HEK293 (cell line): ENCODE results near the gene TTC39A.
A peak's percentile ranks its signal among the peaks of the same experiment; 100 is the strongest.

Experiments used
- CTCF ChIA-PET: fragments of 350-600 bp; formaldehyde crosslinking; extraction: SDS; loops from one replicate; lab custom pipeline; 2021; ENCODE audit warnings: antibody characterized with exemption; lab: Yijun Ruan, JAX
- POLR2A ChIA-PET: fragments of 300-600 bp; formaldehyde crosslinking; extraction: SDS; loops from one replicate; lab custom pipeline; 2020; ENCODE audit warnings: antibody characterized with exemption, inconsistent platforms; lab: Yijun Ruan, JAX
- H3K27ac ChIP-seq: fragments of 200-500 bp; sonication (Bioruptor generic); 2 replicates; pipeline ENCODE4 v1.5.1; 2014; ENCODE audit warnings: low read depth, low read length, control low read depth, inconsistent platforms; ENCODE audit errors: extremely low read depth
- H3K36me3 ChIP-seq, 2 experiments: fragments of 200-500 bp in 1 of 2; sonication (Bioruptor generic) in 1 of 2; 1 replicate in 1 of 2; 2 replicates in 1 of 2; pipeline ENCODE4 v1.5.1; 2014 to 2017; ENCODE audit warnings: inconsistent platforms in 2 of 2, low read length in 2 of 2; ENCODE audit not compliant: control insufficient read depth in 2 of 2, insufficient read depth in 1 of 2
- H3K4me1 ChIP-seq: fragments of 200-500 bp; sonication (Bioruptor generic); 2 replicates; pipeline ENCODE4 v1.5.1; 2014; ENCODE audit warnings: mild to moderate bottlenecking, low read length, inconsistent platforms; ENCODE audit not compliant: control insufficient read depth, insufficient read depth
- H3K4me3 ChIP-seq: 2 replicates; pipeline ENCODE4 v1.5.1; 2011; ENCODE audit warnings: low read depth, mild to moderate bottlenecking, control low read depth, low read length, moderate library complexity
- H3K9me3 ChIP-seq: fragments of 200-500 bp; sonication (Bioruptor generic); 2 replicates; pipeline ENCODE4 v1.5.1; 2014; ENCODE audit warnings: low read depth, low read length, inconsistent platforms; ENCODE audit not compliant: control insufficient read depth, insufficient read depth
- ATF2 ChIP-seq: fragments of 450-650 bp; formaldehyde crosslinking; IDR thresholded peaks from 2 replicates; pipeline ENCODE4 v1.5.1; 2016; ENCODE audit warnings: missing biosample characterization, missing genetic modification characterization, low read depth
- PRDM10 ChIP-seq: fragments of 450-650 bp; formaldehyde crosslinking; IDR thresholded peaks from 2 replicates; pipeline ENCODE4 v1.5.1; 2016; ENCODE audit warnings: missing biosample characterization, missing genetic modification characterization
- REPIN1 ChIP-seq: fragments of 450-650 bp; formaldehyde crosslinking; IDR thresholded peaks from 2 replicates; pipeline ENCODE4 v1.5.1; 2017; ENCODE audit warnings: missing biosample characterization, missing genetic modification characterization, low read depth
- SP2 ChIP-seq: fragments of 450-650 bp; formaldehyde crosslinking; IDR thresholded peaks from 2 replicates; pipeline ENCODE4 v1.5.1; 2016; ENCODE audit warnings: missing biosample characterization, missing genetic modification characterization
- ZBTB6 ChIP-seq: fragments of 450-650 bp; formaldehyde crosslinking; IDR thresholded peaks from 2 replicates; pipeline ENCODE4 v1.5.1; 2017; ENCODE audit warnings: missing biosample characterization, missing genetic modification characterization
- ZNF121 ChIP-seq: fragments of 450-650 bp; formaldehyde crosslinking; IDR thresholded peaks from 2 replicates; pipeline ENCODE4 v1.5.1; 2016; ENCODE audit warnings: missing biosample characterization, missing genetic modification characterization
- ZNF148 ChIP-seq: fragments of 450-650 bp; formaldehyde crosslinking; IDR thresholded peaks from 2 replicates; pipeline ENCODE4 v1.5.0; 2017; ENCODE audit warnings: missing biosample characterization, missing genetic modification characterization, borderline replicate concordance
- ZNF157 ChIP-seq: fragments of 450-650 bp; formaldehyde crosslinking; IDR thresholded peaks from 2 replicates; pipeline ENCODE4 v1.5.1; 2016; ENCODE audit warnings: missing biosample characterization, missing genetic modification characterization
- ZNF23 ChIP-seq: fragments of 450-650 bp; formaldehyde crosslinking; IDR thresholded peaks from 2 replicates; pipeline ENCODE4 v1.5.1; 2016; ENCODE audit warnings: missing biosample characterization, missing genetic modification characterization, borderline replicate concordance
- ZNF707 ChIP-seq: fragments of 450-650 bp; formaldehyde crosslinking; IDR thresholded peaks from 2 replicates; pipeline ENCODE4 v1.5.1; 2016; ENCODE audit warnings: missing biosample characterization, missing genetic modification characterization
- ZNF785 ChIP-seq: fragments of 450-650 bp; formaldehyde crosslinking; IDR thresholded peaks from 2 replicates; pipeline ENCODE4 v1.5.1; 2016; ENCODE audit warnings: missing biosample characterization, missing genetic modification characterization
- TF ChIP-seq, protein P1 (sequence below): fragments of 450-650 bp; formaldehyde crosslinking; IDR thresholded peaks from 2 replicates; pipeline ENCODE4 v1.5.1; 2016; ENCODE audit warnings: missing biosample characterization, missing genetic modification characterization
- TF ChIP-seq, protein P2 (sequence below): fragments of 450-650 bp; formaldehyde crosslinking; IDR thresholded peaks from 2 replicates; pipeline ENCODE4 v1.5.1; 2017; ENCODE audit warnings: missing biosample characterization, mild to moderate bottlenecking, missing genetic modification characterization, moderate library complexity
- TF ChIP-seq, protein P3 (sequence below): fragments of 450-650 bp; formaldehyde crosslinking; IDR thresholded peaks from 2 replicates; pipeline ENCODE4 v1.5.1; 2016; ENCODE audit warnings: missing biosample characterization, missing genetic modification characterization

Gene TTC39A

GRCh38 chr1:51344276-51344601, 13.9 kb upstream of the TTC39A start:
- H3K27ac ChIP-seq, result no peak overlapping the region
- TF ChIP-seq REPIN1 (tag by site-specific recombination), result no peak
- TF ChIP-seq PRDM10 (tag by site-specific recombination), result peak; percentile 41; the same call in 1 of the 2 replicates
- no peaks in the 10 kb centered on the region for H3K36me3 ChIP-seq
- no peaks in the 10 kb centered on the region for H3K9me3 ChIP-seq
- POLR2A ChIA-PET, result no interaction called here
- H3K4me1 ChIP-seq, result no peaks in the 10 kb centered on the region
- no peak overlapping the region for H3K4me3 ChIP-seq
- CTCF ChIA-PET, result interaction anchor here (0.5 kb wide), 1 partner anchor 189 kb away, joined by 3 read pairs; no protein-coding TSS in a partner anchor

- H3K36me3 ChIP-seq, result no peaks in the 10 kb centered on the region
- H3K27ac ChIP-seq, result no peak overlapping the region
- no peaks in the 10 kb centered on the region for H3K4me1 ChIP-seq
- TF ChIP-seq ZBTB6 (no peak), ZNF23 (tag by site-specific recombination) (no peak), ZNF148 (no peak), ATF2 (tag by site-specific recombination) (no peak), ZNF707 (tag by site-specific recombination) (no peak), SP2 (tag by site-specific recombination) (no peak), ZNF121 (tag by site-specific recombination) (0 out of 2 replicates have a peak, but pooled peaks have one; percentile 65)
- no peak overlapping the region for H3K4me3 ChIP-seq
- POLR2A ChIA-PET, result no interaction called here
- no peaks in the 10 kb centered on the region for H3K9me3 ChIP-seq
- CTCF ChIA-PET, result interaction anchor here (0.5 kb wide), 1 partner anchor 188 kb away, joined by 3 read pairs; no protein-coding TSS in a partner anchor
Observed at GRCh38 chr1:51343624-51344023, 13.3 kb upstream of the TTC39A start.

GRCh38 chr1:51342591-51343206, 12.3 kb upstream of the TTC39A start:
- H3K4me1 ChIP-seq, result no peaks in the 10 kb centered on the region
- ChIA-PET POLR2A (no interaction called here), CTCF (interaction anchor here (0.6 to 0.8 kb wide), 3 partner anchors 69 to 192 kb away, joined by 3 read pairs; no protein-coding TSS in a partner anchor)
- H3K4me3 ChIP-seq, result no peak overlapping the region
- no peak overlapping the region for H3K27ac ChIP-seq
- H3K36me3 ChIP-seq, result no peaks in the 10 kb centered on the region
- no peaks in the 10 kb centered on the region for H3K9me3 ChIP-seq
- TF ChIP-seq ZNF785 (tag by site-specific recombination), result no peak
- TF ChIP-seq, protein P1, sequence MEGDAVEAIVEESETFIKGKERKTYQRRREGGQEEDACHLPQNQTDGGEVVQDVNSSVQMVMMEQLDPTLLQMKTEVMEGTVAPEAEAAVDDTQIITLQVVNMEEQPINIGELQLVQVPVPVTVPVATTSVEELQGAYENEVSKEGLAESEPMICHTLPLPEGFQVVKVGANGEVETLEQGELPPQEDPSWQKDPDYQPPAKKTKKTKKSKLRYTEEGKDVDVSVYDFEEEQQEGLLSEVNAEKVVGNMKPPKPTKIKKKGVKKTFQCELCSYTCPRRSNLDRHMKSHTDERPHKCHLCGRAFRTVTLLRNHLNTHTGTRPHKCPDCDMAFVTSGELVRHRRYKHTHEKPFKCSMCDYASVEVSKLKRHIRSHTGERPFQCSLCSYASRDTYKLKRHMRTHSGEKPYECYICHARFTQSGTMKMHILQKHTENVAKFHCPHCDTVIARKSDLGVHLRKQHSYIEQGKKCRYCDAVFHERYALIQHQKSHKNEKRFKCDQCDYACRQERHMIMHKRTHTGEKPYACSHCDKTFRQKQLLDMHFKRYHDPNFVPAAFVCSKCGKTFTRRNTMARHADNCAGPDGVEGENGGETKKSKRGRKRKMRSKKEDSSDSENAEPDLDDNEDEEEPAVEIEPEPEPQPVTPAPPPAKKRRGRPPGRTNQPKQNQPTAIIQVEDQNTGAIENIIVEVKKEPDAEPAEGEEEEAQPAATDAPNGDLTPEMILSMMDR (tag by site-specific recombination), result no peak
- TF ChIP-seq, protein P2, sequence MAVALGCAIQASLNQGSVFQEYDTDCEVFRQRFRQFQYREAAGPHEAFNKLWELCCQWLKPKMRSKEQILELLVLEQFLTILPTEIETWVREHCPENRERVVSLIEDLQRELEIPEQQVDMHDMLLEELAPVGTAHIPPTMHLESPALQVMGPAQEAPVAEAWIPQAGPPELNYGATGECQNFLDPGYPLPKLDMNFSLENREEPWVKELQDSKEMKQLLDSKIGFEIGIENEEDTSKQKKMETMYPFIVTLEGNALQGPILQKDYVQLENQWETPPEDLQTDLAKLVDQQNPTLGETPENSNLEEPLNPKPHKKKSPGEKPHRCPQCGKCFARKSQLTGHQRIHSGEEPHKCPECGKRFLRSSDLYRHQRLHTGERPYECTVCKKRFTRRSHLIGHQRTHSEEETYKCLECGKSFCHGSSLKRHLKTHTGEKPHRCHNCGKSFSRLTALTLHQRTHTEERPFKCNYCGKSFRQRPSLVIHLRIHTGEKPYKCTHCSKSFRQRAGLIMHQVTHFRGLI, result no peak
- TF ChIP-seq, protein P3, sequence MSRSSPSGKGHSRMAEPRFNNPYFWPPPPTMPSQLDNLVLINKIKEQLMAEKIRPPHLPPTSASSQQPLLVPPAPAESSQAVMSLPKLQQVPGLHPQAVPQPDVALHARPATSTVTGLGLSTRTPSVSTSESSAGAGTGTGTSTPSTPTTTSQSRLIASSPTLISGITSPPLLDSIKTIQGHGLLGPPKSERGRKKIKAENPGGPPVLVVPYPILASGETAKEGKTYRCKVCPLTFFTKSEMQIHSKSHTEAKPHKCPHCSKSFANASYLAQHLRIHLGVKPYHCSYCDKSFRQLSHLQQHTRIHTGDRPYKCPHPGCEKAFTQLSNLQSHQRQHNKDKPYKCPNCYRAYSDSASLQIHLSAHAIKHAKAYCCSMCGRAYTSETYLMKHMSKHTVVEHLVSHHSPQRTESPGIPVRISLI (tag by site-specific recombination), result no peak
- no peak for TF ChIP-seq ZBTB6
- TF ChIP-seq ZNF157 (tag by site-specific recombination), result peak; percentile 96
